SK-N-MC (cell line): ENCODE results near the gene COL11A1.

Experiments used
- EZH2 ChIP-seq: fragments of 200-600 bp; sonication (generic); IDR thresholded peaks from one replicate; pipeline ENCODE4 v1.6.1; 2017; ENCODE audit warnings: antibody characterized with exemption
- POLR2AphosphoS5 ChIP-seq: IDR thresholded peaks from 2 replicates; pipeline ENCODE4 v1.6.1; 2012; ENCODE audit warnings: mild to moderate bottlenecking, low read depth, low read length, borderline replicate concordance

DNA sequence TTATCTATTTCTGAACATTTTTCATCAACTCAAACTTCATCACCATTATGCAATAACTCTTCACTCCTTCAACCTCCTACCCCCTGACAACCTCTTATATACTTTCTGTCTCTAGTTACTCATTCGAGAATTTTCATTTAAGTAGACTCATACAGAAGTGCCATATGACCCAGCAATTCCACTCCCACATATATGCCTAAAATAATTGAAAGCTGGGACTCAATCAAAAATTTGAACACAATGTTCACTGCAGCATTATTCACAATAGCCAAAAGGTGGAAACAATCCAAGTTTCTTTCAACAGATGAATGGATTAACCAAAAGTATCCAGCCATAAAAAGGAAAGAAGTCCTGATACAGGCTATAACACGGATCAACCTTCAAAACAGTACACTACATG, 24.1 kb downstream of the COL11A1 start:
- TF ChIP-seq EZH2 (no peak), POLR2AphosphoS5 (no peak)
